ENCODE results near the gene ZMYND11.

DNA sequence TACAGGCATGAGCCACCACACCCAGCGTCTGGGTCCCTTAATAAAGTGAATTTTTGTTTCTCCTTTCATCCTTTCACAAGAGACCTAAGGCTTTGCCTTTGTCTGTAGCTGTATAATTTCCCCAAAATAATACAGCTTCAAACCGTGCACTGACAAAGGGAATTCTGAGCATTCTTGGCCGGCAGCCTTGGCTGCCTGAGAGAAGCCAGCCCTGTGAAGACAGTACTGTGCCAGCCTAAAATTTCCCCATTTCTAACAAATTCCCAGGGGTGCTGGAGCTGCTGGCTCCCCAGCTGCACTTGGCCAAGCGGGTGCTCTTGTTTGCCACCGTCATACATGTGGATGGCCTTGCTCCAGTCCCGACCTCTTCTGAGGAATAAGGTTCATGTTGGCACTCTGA is 106.2 kb downstream of the ZMYND11 start:
- TF ChIP-seq, protein P1, sequence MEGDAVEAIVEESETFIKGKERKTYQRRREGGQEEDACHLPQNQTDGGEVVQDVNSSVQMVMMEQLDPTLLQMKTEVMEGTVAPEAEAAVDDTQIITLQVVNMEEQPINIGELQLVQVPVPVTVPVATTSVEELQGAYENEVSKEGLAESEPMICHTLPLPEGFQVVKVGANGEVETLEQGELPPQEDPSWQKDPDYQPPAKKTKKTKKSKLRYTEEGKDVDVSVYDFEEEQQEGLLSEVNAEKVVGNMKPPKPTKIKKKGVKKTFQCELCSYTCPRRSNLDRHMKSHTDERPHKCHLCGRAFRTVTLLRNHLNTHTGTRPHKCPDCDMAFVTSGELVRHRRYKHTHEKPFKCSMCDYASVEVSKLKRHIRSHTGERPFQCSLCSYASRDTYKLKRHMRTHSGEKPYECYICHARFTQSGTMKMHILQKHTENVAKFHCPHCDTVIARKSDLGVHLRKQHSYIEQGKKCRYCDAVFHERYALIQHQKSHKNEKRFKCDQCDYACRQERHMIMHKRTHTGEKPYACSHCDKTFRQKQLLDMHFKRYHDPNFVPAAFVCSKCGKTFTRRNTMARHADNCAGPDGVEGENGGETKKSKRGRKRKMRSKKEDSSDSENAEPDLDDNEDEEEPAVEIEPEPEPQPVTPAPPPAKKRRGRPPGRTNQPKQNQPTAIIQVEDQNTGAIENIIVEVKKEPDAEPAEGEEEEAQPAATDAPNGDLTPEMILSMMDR (IDR thresholded peaks at IDR 0.05; ENCODE audit: poor library complexity), result no peak
- no peak for TF ChIP-seq EZH2 (IDR thresholded peaks at IDR 0.05; ENCODE audit: borderline replicate concordance)
- TF ChIP-seq EZH2phosphoT487 (IDR thresholded peaks at IDR 0.05; ENCODE audit: low read depth, severe bottlenecking, unreplicated experiment), result no peak

All from hepatocyte (in vitro differentiated cells).